ENCODE results near the gene OPRM1.

GRCh38 chr6:154057098-154057497 is 18.1 kb downstream of the OPRM1 start:
- no peak for TF ChIP-seq POLR2A (IDR thresholded peaks at IDR 0.05)
- TF ChIP-seq, protein P1, sequence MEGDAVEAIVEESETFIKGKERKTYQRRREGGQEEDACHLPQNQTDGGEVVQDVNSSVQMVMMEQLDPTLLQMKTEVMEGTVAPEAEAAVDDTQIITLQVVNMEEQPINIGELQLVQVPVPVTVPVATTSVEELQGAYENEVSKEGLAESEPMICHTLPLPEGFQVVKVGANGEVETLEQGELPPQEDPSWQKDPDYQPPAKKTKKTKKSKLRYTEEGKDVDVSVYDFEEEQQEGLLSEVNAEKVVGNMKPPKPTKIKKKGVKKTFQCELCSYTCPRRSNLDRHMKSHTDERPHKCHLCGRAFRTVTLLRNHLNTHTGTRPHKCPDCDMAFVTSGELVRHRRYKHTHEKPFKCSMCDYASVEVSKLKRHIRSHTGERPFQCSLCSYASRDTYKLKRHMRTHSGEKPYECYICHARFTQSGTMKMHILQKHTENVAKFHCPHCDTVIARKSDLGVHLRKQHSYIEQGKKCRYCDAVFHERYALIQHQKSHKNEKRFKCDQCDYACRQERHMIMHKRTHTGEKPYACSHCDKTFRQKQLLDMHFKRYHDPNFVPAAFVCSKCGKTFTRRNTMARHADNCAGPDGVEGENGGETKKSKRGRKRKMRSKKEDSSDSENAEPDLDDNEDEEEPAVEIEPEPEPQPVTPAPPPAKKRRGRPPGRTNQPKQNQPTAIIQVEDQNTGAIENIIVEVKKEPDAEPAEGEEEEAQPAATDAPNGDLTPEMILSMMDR (IDR thresholded peaks at IDR 0.05), result no peak
